SU-DHL-6 (cell line): ENCODE measurements around the gene CNTN2.

Experiments used
- H2AFZ ChIP-seq: fragments of 200-600 bp; sonication (generic); 2 replicates; pipeline ENCODE4 v1.6.1; 2014; ENCODE audit warnings: low read depth, mild to moderate bottlenecking, moderate library complexity, mixed read lengths, antibody characterized with exemption, low read length; ENCODE audit not compliant: severe bottlenecking
- H3F3A ChIP-seq: fragments of 200-600 bp; shearing (Covaris generic); 2 replicates; pipeline ENCODE4 v1.6.0; 2016; ENCODE audit warnings: antibody characterized with exemption, mild to moderate bottlenecking; ENCODE audit not compliant: insufficient read depth
- H3K27ac ChIP-seq: fragments of 200-600 bp; sonication (generic); 2 replicates; pipeline ENCODE4 v1.5.1; 2016; ENCODE audit warnings: low read depth, mild to moderate bottlenecking, low read length, moderate library complexity, mixed read lengths
- H3K27me3 ChIP-seq: fragments of 200-600 bp; sonication (generic), shearing (Covaris generic); 2 replicates; pipeline ENCODE4 v1.6.0; 2014; ENCODE audit warnings: mild to moderate bottlenecking, low read length
- H3K36me3 ChIP-seq: fragments of 200-600 bp; sonication (generic); 2 replicates; pipeline ENCODE4 v1.6.1; 2014; ENCODE audit warnings: mild to moderate bottlenecking, low read length, mixed read lengths
- H3K4me2 ChIP-seq: fragments of 300-600, 200-600 bp; shearing (Covaris generic), sonication (generic); 2 replicates; pipeline ENCODE4 v1.6.0; 2014; ENCODE audit warnings: low read length, low read depth, mild to moderate bottlenecking; ENCODE audit not compliant: poor library complexity, severe bottlenecking
- H3K4me3 ChIP-seq: fragments of 200-600 bp; sonication (generic); 2 replicates; pipeline ENCODE4 v1.5.1; 2014; ENCODE audit warnings: antibody characterized with exemption, low read length, mild to moderate bottlenecking, mixed read lengths; ENCODE audit not compliant: insufficient read depth, poor library complexity, severe bottlenecking
- H3K79me2 ChIP-seq: fragments of 200-600 bp; sonication (generic); 2 replicates; pipeline ENCODE4 v1.6.1; 2014; ENCODE audit warnings: mild to moderate bottlenecking, low read length, moderate library complexity; ENCODE audit not compliant: insufficient read depth
- H3K9ac ChIP-seq: fragments of 200-600 bp; sonication (generic); 2 replicates; pipeline ENCODE4 v1.7.0; 2014; ENCODE audit warnings: mild to moderate bottlenecking, low read length
- H3K9me2 ChIP-seq: fragments of 200-600 bp; sonication (generic); replicated peaks from 2 replicates; pipeline ENCODE4 v1.6.1; 2014; ENCODE audit warnings: low read length; ENCODE audit not compliant: insufficient read depth
- H3K9me3 ChIP-seq: fragments of 200-600 bp; sonication (generic); 2 replicates; pipeline ENCODE4 v1.6.1; 2014; ENCODE audit warnings: low read length, mixed read lengths; ENCODE audit not compliant: insufficient read depth
- H4K20me1 ChIP-seq: fragments of 200-600 bp; sonication (generic); 2 replicates; pipeline ENCODE4 v1.6.1; 2014; ENCODE audit warnings: low read depth, mild to moderate bottlenecking, antibody characterized with exemption, low read length, moderate library complexity, mixed read lengths
- CTCF ChIP-seq: fragments of 200-600 bp; sonication (generic); IDR thresholded peaks from one replicate; pipeline ENCODE4 v1.5.1; 2017; ENCODE audit warnings: antibody characterized with exemption, mild to moderate bottlenecking, low read length, moderate library complexity; ENCODE audit not compliant: insufficient read depth, poor library complexity, severe bottlenecking
- EZH2phosphoT487 ChIP-seq: fragments of 200-600 bp; sonication (generic), shearing (Covaris generic); conservative IDR thresholded peaks from 2 replicates; pipeline ENCODE4 v1.6.1; 2018; ENCODE audit warnings: mild to moderate bottlenecking, antibody characterized with exemption, low read length, moderate library complexity, mixed read lengths

Gene CNTN2

DNA sequence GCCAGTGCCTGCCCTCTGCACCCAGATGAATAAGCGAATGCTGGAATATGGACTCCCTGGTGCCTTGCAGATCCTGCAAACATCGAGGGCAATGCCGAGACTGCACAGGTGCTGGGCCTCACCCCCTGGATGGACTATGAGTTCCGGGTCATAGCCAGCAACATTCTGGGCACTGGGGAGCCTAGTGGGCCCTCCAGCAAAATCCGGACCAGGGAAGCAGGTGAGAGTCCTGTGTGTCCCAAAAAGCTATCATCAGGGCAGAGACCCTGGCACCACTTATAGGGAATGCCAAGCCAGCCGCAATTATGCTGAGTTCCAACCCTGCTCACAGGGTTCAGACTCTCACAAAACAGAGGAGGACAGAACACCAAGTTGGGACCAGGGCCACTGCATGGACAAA, 24.0 kb downstream of the CNTN2 start:
- no peaks in the 10 kb centered on the region for H3K9me3 ChIP-seq
- H3K36me3 ChIP-seq: no peaks in the 10 kb centered on the region
- no peaks in the 10 kb centered on the region for H3K79me2 ChIP-seq
- no peaks in the 10 kb centered on the region for H4K20me1 ChIP-seq
- H3K4me3 ChIP-seq: no peak overlapping the region
- H3K27me3 ChIP-seq: no peaks in the 10 kb centered on the region
- H2AFZ ChIP-seq: no peak overlapping the region
- no peaks in the 10 kb centered on the region for H3F3A ChIP-seq
- no peaks in the 10 kb centered on the region for H3K9me2 ChIP-seq
- no peak overlapping the region for H3K9ac ChIP-seq
- no peak overlapping the region for H3K27ac ChIP-seq
- TF ChIP-seq EZH2phosphoT487 (no peak), CTCF (no peak)
- H3K4me2 ChIP-seq: no peak overlapping the region

DNA sequence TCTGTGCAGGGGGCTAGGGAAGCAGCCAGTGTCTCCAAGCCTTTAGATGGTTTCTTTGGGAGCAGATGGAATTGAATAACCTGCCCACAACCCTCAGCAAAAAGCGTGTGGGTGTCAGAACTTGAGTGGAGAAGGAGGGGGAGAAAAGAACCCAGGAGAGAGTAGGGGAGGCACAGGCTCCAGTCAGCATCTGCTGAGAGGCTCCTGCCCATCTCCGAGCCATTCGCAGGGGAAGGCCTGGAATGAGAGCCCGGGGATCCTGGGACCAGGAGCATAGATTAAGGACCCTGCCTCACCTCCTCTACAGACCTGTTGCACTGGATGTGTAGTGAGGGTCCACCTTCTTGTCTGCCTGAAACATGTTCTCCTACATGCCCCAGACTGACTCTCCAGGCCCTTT, 25.0 kb downstream of the CNTN2 start:
- TF ChIP-seq EZH2phosphoT487 (no peak), CTCF (no peak)
- H3K27me3 ChIP-seq: no peaks in the 10 kb centered on the region
- no peaks in the 10 kb centered on the region for H3F3A ChIP-seq
- H3K9me2 ChIP-seq: no peaks in the 10 kb centered on the region
- H4K20me1 ChIP-seq: no peaks in the 10 kb centered on the region
- H3K4me2 ChIP-seq: no peak overlapping the region
- no peak overlapping the region for H3K4me3 ChIP-seq
- H3K9me3 ChIP-seq: no peaks in the 10 kb centered on the region
- no peak overlapping the region for H3K27ac ChIP-seq
- no peaks in the 10 kb centered on the region for H3K79me2 ChIP-seq
- H3K36me3 ChIP-seq: no peaks in the 10 kb centered on the region
- H2AFZ ChIP-seq: no peak overlapping the region
- H3K9ac ChIP-seq: no peak overlapping the region

- Histone ChIP-seq H3K4me2 (no peak overlapping the region), H3K27me3 (no peaks in the 10 kb centered on the region)
Observed at GRCh38 chr1:205068457-205069040, 25.5 kb downstream of the CNTN2 start.

More at GRCh38 chr1:205068457-205069040, 25.5 kb downstream of the CNTN2 start:
- no peaks in the 10 kb centered on the region for H4K20me1 ChIP-seq
- no peak overlapping the region for H3K4me3 ChIP-seq
- H3K9me2 ChIP-seq: no peaks in the 10 kb centered on the region
- no peak overlapping the region for H2AFZ ChIP-seq
- TF ChIP-seq EZH2phosphoT487: no peak
- TF ChIP-seq CTCF: no peak
- no peak overlapping the region for H3K9ac ChIP-seq
- no peaks in the 10 kb centered on the region for H3K36me3 ChIP-seq
- no peak overlapping the region for H3K27ac ChIP-seq
- H3K9me3 ChIP-seq: no peaks in the 10 kb centered on the region
- H3K79me2 ChIP-seq: no peaks in the 10 kb centered on the region
- H3F3A ChIP-seq: no peaks in the 10 kb centered on the region
